Neural progenitor cell (in vitro differentiated cells): Measurements from ENCODE around the gene USP48.

Experiments used
- CTCF ChIP-seq: fragments of 200-600 bp; sonication (generic); IDR thresholded peaks from 2 replicates; pipeline ENCODE4 v1.5.1; 2017; ENCODE audit warnings: antibody characterized with exemption, mild to moderate bottlenecking
- EZH2 ChIP-seq: fragments of 200-600 bp; sonication (generic); IDR thresholded peaks from 2 replicates; pipeline ENCODE4 v1.6.1; 2017; ENCODE audit warnings: antibody characterized with exemption, mild to moderate bottlenecking, moderate library complexity
- EZH2phosphoT487 ChIP-seq: fragments of 200-600 bp; sonication (generic); IDR thresholded peaks from 2 replicates; pipeline ENCODE4 v1.6.1; 2017; ENCODE audit warnings: antibody characterized with exemption

- no peak for TF ChIP-seq CTCF
- no peak for TF ChIP-seq EZH2
- no peak for TF ChIP-seq EZH2phosphoT487
Observed at GRCh38 chr1:21818656-21819055, 35.7 kb upstream of the USP48 start.
